ENCODE data around the gene BAHCC1. TPM values are rescaled to one million over a fixed set of nuclear protein-coding genes. Genes with fewer than 3 reads are reported as not detected.
A peak's percentile ranks its signal among the peaks of the same experiment; 100 is the strongest.

BAHCC1 gene
- total and polyA plus RNA-seq, 9 of the 15 experiments (the other 6 are each of a cell fraction or from before 2014, with no cell fraction given) = 0.14 to 26.9 (median 5.0) TPM

DNA sequence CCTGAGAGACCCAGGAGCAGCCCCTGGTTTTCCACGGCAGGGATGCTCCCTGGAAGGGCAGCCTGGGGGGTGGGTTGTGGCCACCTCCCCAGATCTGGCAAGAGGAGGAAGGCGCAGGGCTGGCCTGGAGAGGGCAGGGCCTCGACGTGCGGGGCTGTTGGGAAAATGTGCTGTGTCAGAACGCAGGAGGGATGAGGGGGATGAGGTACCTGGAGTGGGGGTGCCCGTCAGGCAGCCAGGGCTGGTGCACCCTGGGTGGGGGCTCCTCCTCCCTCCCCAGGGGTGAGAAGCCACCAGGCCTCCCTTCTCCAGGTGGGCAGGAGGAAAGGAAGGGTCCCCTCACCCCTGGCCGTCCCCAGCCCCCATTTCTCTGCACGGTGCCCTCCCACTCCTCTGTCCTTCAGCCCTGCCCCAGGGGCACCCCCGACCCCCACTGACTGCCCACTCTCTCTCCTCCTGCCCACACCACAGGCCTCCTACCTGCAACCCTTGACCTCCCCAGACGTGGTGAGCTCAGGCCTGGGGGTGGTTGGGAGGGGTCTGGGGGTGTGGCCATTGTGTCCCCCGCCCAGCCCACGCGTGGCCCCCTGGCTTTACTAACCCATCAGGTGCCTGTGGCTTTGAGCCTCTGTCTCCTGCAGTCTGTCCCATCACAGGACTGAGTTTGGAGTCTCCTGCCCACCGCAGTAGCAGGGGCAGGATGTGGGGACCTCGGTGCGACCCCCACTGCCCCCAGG, 39.6 kb downstream of the BAHCC1 start (continued):
- TF ChIP-seq EGR1 (conservative IDR thresholded peaks at IDR 0.05) (0 out of 2 replicates have a peak, but pooled peaks have one; percentile 19), CHD1 (IDR thresholded peaks at IDR 0.05; ENCODE audit: low read length) (no peak), RBM14 (IDR thresholded peaks at IDR 0.05; ENCODE audit: borderline replicate concordance, insufficient read depth, low read depth, low read length) (no peak)

DNA sequence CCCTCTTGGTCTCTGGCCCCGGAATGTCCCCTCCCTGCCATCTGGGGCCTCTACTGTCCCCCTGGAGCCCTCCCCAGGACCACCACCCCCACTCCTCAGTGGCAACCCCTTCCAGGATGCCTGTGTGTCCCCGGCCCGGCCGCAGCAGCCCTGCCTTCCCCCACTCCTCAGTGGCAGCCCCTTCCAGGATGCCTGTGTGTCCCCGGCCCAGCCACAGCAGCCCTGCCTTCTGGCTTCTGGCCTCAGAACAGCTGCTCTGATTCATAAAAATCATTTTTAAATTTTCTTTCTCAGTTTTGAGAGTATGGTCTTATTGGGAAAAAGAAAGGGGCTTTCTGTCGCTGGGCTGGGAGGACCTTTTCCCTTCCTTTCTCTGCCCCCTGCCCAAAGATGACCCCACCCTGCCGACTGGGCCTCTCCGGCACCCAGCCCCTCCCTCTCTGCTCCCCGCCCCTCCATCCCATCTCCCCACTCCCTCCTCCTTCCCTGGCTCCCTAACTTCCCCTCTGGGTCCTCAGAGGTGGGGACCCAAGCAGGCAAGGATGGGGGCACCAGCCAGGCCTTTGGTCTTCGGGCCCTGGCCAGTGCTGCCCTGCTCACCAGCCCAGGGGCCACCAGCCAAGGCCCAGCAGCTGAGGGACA, 40.5 kb downstream of the BAHCC1 start:
- CTCF ChIA-PET (ENCODE audit: low intra/inter-chr PET ratio) = no interaction called here
- POLR2A ChIA-PET = no interaction called here
- no peaks in the 10 kb centered on the region for H3K79me2 ChIP-seq (ENCODE audit: control insufficient read depth, insufficient read depth, low read length)

More for the DNA sequence above, 40.5 kb downstream of the BAHCC1 start:
- intact Hi-C loops (cut with micrococcal nuclease) = no loop called here
- H3K4me1 ChIP-seq (replicated peaks in 1 of 2; ENCODE audit: control insufficient read depth in 2 of 2, insufficient read depth in 2 of 2, low read length in 2 of 2) = peaks cover 0 to 84% of the 10 kb centered on the region in 2 experiments; a peak in 2 of 5 replicates
- H3K9me1 ChIP-seq (ENCODE audit: control insufficient read depth, insufficient read depth, low read length) = no peaks in the 10 kb centered on the region
- H3K4me3 ChIP-seq = no peak overlapping the region
- no peaks in the 10 kb centered on the region for H3K9me3 ChIP-seq (replicated peaks; ENCODE audit: control insufficient read depth, insufficient read depth, low read depth, low read length)
- no peak overlapping the region for H3K4me2 ChIP-seq (ENCODE audit: insufficient read depth, low read length)
- H3K9ac ChIP-seq (ENCODE audit: insufficient read depth in 1 of 2, low read depth in 2 of 2, low read length in 2 of 2) = peak overlapping the region in 1 of 2 experiments; percentile 35; a peak in 1 of 4 replicates
- FAIRE-seq (no peak), ATAC-seq (no peak), DNase-seq (ENCODE audit: extremely low read depth in 1 of 4, low spot score in 3 of 4) (no peak)
- no peaks in the 10 kb centered on the region for H3K36me3 ChIP-seq (ENCODE audit: control insufficient read depth, insufficient read depth, low read length)
- H3K27me3 ChIP-seq (ENCODE audit: control insufficient read depth in 2 of 2, insufficient read depth in 2 of 2, low read length in 2 of 2) = no peaks in the 10 kb centered on the region
- in situ Hi-C loops (cut with MboI) = no loop called here
- TF ChIP-seq TCF7L2 (IDR thresholded peaks at IDR 0.05; ENCODE audit: low read depth, low read length) (no peak), KAT7 (CRISPR knock-in tag; IDR thresholded peaks at IDR 0.05; ENCODE audit: borderline replicate concordance) (no peak), ETV6 (IDR thresholded peaks at IDR 0.05; ENCODE audit: borderline replicate concordance in 1 of 2, low read depth in 2 of 2, low read length in 1 of 2) (no peak), ETV6 (CRISPR knock-in tag; IDR thresholded peaks at IDR 0.05; ENCODE audit: borderline replicate concordance) (no peak), ZNF764 (CRISPR knock-in tag; IDR thresholded peaks at IDR 0.05; ENCODE audit: low read depth) (no peak), ZNF507 (tag; conservative IDR thresholded peaks at IDR 0.05) (no peak), MXI1 (IDR thresholded peaks at IDR 0.05; ENCODE audit: low read depth, low read length) (no peak), DMBX1 (CRISPR knock-in tag; IDR thresholded peaks at IDR 0.05; ENCODE audit: borderline replicate concordance) (no peak), CEBPB (tag; IDR thresholded peaks at IDR 0.05) (no peak), MBD2 (IDR thresholded peaks at IDR 0.05; ENCODE audit: borderline replicate concordance, low read depth) (no peak), BRCA1 (IDR thresholded peaks at IDR 0.05) (no peak), BRCA1 (CRISPR knock-in tag; IDR thresholded peaks at IDR 0.05) (no peak), ESRRB (CRISPR knock-in tag; IDR thresholded peaks at IDR 0.05; ENCODE audit: borderline replicate concordance) (no peak), POLR2AphosphoS2 (IDR thresholded peaks at IDR 0.05; ENCODE audit: low read length) (no peak)
- TF ChIP-seq, protein P1, sequence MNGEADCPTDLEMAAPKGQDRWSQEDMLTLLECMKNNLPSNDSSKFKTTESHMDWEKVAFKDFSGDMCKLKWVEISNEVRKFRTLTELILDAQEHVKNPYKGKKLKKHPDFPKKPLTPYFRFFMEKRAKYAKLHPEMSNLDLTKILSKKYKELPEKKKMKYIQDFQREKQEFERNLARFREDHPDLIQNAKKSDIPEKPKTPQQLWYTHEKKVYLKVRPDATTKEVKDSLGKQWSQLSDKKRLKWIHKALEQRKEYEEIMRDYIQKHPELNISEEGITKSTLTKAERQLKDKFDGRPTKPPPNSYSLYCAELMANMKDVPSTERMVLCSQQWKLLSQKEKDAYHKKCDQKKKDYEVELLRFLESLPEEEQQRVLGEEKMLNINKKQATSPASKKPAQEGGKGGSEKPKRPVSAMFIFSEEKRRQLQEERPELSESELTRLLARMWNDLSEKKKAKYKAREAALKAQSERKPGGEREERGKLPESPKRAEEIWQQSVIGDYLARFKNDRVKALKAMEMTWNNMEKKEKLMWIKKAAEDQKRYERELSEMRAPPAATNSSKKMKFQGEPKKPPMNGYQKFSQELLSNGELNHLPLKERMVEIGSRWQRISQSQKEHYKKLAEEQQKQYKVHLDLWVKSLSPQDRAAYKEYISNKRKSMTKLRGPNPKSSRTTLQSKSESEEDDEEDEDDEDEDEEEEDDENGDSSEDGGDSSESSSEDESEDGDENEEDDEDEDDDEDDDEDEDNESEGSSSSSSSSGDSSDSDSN (IDR thresholded peaks at IDR 0.05; ENCODE audit: borderline replicate concordance in 1 of 2, low read depth in 2 of 2, low read length in 2 of 2) = no peak
- peaks cover 6% of the 10 kb centered on the region for H4K20me1 ChIP-seq (replicated peaks; ENCODE audit: control insufficient read depth, insufficient read depth, low read length)
- H2AFZ ChIP-seq (ENCODE audit: low read depth, low read length) = no peak overlapping the region
- no TSS peak for BruUV-seq (replicated peaks)
- H3K27ac ChIP-seq (ENCODE audit: extremely low read depth, low read depth, low read length) = no peak overlapping the region
- 53% methylated on average over 6 of the region's 10 CpGs for WGBS (ENCODE audit: insufficient coverage, low coverage, missing lambda C conversion rate)
